IPS DF 4.7 (cell line): Measurements from ENCODE around the gene PYGB.

Experiments
- DNase-seq: peaks from one replicate; pipeline ENCODE4 v3.0.0-alpha.2; 2013; ENCODE audit warnings: low spot score; ENCODE audit errors: extremely low read depth

PYGB gene

GRCh38 chr20:25282796-25283195 is 34.9 kb downstream of the PYGB start:
- no peak for DNase-seq

DNA sequence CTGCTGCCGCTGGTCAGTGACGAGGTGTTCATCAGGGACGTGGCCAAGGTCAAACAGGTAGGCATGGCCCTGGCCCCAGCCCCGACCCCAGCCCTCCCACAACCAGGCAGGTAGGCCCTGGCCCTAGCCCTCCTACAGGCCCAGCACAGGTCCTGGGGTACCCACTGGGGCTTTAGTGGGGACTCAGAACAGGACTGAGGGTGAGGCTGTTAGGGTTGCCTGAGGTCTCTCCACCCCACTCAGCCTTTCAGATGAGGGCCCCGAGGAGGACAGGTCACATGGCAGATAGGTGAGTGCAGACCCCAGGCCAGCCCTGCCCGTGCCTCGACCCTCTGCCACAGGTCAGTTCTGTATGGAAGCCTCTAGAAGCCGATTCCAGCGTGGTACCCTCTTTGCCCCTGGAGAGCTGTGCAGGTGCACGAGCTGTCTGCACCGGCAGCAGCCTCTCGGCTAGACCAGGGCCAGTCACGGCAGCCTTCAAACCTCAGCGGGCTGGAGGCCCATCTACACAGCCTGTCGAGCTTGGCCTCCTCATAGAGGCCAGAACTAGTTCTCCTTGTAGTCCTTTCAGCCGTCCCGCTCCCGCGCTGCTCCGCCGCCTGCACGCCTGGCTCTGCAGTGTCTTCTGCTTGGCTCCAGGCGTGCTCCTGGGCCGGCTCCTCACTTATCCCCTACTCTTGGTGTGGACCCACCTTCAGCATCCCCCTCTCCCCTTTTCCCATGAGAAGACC is 35.5 kb downstream of the PYGB start:
- no peak for DNase-seq

- DNase-seq, result no peak
Measured at GRCh38 chr20:25284131-25284601, 36.3 kb downstream of the PYGB start.

- DNase-seq, result no peak
Measured at GRCh38 chr20:25285091-25285647, 37.3 kb downstream of the PYGB start.

GRCh38 chr20:25285856-25286798 is 38.2 kb downstream of the PYGB start:
- no peak for DNase-seq

DNA sequence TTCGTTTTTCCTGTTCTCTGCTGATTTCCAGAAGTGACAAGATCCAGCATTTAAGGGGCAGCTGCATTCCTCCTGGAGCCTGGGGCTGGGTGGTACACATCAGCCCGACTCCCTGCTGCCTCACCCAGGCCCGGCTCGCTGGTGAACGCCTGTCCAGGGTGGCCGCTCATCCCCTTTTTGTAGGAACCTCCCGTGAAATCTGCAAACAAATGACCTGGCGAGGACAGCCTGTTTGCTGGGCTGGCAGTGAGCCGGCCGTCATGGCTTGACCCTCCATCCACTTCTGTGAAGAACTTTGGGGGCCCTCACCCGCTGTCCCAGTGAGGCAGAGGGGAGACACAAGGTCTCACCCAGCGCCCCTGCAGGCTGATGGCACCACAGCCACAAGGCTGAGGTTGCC is 39.0 kb downstream of the PYGB start:
- no peak for DNase-seq

DNA sequence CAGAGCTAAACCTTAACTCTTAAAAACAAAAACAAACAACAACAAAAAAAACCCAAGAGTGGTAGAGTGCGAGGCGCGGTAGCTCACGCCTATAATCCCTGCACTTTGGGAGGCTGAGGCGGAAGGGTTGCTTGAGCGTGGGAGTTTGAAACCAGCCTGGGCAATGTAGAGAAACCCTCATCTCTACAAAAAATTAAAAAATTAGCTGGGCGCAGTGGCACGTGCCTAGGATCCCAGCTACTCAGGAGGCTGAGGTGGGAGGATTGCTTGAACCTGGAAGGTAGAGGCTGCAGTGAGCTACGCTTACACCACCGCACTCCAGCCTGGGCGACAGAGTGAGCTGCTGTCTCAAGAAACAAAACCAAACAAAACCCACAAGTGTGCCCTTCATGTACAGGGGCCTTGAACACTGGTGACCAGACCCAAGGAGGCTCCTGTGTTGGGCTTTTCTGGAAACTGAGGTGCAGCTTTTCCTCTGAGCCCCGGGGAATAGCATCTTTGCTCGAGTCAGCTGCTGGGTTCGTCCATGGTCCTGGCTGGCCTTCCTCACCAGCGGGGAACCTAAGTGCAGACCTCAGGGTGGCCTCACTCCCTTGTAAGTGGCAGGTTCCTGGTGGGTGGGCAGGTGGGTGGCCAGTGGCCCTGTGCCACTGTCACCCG is 39.9 kb downstream of the PYGB start:
- no peak for DNase-seq

DNA sequence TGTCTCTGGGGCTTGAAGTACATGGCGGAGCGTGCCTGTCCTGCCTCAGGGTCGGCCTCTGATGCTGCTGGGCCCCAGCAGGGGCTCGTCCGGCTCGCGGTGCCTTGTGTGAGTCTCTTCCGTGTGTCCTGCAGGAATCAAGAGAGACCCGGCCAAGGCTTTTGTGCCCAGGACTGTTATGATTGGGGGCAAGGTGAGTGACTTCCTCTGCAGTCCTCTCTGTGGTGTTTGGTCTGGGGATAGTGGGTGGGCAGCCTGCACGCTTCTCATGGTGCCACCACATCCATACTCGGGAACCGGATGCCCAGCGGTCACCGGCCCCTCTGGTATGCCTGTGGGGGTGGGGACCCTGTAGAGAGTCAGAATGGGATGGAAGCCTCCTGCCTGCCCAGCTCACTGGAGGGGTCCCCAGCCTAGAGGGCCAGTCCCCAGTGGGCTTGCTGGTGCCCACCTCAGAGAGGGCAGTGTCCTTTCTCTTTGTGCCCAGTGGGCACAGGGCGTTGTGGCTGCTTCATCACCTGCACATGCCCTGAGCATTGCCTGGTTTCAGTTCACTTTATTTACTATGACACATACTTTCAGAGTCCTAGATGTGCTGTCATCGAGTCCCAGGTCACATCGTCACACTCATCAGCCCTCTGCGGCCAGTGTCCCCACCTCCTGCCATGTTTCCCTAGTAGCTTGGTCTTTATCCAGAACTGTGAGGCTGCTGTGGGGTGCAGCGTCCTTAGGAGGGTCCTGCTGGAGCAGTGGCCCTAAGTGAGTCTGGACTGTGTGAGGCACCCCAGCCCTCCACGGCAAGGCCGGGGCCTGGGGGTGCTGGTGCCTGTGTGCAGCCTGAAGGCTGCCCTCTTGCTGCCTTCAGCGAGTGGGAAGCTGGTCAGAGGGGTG is 40.7 kb downstream of the PYGB start:
- no peak for DNase-seq

- DNase-seq, result no peak
Measured at GRCh38 chr20:25289886-25290597, 42.2 kb downstream of the PYGB start.

- no peak for DNase-seq
Measured at GRCh38 chr20:25290646-25291431, 43.0 kb downstream of the PYGB start.

DNA sequence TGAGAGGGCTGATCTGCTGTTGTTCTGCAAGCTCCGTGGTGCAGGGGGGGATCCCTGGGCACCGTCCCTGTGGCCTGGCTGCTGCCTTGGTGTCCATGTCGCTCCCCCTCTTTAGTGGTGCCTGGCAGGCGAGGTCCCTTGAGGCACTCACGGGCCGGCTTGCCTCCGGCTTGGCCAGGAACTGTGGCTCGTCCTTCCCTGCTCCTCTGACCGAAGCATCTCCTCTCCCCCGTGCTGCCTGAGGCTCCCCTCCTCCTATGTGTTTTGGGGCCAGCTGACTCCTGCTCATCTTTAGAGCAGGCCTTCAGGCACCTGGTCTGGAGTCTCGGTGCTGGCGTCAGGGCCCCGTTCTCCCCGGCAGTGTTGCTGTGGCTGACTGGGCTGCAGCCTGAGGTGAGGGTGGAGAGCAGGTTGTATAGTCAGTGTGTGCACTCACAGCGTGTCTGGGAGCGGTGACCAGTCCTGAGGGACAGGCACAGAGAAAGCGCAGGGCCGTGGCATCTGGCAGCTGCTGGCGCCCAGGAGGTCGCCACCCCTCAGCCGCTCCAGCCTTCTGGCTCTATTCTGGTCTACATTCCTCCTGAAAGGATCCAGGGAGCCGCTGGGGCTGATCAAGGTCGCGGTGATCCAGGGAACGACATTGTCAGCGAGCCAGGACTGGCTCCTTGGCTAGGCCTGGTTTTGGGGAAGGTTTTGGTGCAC is 43.7 kb downstream of the PYGB start:
- DNase-seq, result no peak

GRCh38 chr20:25292176-25292891 is 44.4 kb downstream of the PYGB start:
- no peak for DNase-seq

- DNase-seq, result no peak
Measured at GRCh38 chr20:25293507-25293906, 45.6 kb downstream of the PYGB start.

DNA sequence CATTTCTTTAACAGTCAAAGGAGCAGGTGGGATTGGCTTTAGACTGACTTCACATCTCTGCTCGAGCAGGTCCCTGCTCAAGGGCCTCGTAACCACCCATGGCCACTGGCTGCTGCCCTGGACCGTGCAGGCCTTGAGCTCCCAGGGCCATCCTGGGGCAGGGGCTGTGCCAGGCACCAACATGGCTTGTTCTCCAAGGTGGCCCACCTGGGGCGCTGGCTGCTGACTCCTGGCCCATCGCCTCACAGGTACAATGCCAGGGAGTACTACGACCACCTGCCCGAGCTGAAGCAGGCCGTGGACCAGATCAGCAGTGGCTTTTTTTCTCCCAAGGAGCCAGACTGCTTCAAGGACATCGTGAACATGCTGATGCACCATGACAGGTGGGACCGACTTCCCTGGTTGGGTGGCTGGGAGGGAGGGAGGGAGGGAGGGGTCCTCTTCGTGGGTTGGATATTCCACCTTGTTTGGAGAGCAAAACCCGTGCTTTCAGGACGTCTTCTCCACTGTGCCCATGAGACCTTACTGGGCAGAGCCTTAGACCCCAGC is 46.1 kb downstream of the PYGB start:
- no peak for DNase-seq

DNA sequence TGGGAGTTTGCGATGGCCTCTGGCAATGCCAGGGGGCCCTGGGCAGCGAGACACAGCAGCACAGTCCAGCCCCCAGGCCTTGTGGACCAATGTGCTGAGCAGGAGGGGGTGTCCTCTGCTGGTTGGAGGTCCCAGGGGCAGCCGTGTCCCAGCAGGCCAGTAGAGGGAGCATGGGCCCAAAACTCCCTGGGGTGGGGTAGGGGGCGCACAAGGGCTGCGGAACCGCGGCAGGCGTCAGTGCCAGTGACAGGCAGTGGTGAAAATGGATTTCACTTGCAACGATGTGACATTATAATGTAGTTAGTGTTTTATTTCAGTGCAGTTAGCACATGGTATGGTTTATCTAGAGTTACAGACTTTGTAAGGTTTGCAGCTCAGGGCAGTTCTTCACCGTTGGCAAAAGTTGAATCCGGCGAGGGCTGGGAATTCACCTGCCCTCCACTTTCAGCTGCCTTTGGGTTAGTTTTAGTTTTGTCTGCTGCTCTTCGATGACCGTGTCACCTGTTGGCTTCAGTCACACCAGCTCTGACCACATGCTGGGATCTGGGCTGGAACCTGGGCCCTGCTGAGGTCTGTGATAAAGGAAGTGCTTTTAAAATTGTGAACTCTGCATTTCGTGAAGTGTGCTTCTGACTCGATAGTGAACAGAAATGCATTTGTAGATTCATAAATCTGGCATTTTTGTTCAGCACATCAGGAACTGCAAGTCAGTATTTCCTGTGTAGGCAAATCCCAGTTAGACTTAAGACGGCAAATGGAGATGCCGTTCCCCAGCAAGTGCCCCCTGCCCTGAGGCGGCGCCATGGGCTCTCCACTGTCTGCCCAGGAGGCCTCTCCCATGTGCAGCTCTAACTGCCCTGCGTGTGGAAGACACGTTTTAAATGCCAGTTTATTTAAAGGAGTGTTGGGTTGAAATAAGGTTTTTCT is 46.8 kb downstream of the PYGB start:
- DNase-seq, result no peak

GRCh38 chr20:25295386-25296093 is 47.7 kb downstream of the PYGB start:
- no peak for DNase-seq
